ENCODE data around the gene EMX1.

The EMX1 gene

DNA sequence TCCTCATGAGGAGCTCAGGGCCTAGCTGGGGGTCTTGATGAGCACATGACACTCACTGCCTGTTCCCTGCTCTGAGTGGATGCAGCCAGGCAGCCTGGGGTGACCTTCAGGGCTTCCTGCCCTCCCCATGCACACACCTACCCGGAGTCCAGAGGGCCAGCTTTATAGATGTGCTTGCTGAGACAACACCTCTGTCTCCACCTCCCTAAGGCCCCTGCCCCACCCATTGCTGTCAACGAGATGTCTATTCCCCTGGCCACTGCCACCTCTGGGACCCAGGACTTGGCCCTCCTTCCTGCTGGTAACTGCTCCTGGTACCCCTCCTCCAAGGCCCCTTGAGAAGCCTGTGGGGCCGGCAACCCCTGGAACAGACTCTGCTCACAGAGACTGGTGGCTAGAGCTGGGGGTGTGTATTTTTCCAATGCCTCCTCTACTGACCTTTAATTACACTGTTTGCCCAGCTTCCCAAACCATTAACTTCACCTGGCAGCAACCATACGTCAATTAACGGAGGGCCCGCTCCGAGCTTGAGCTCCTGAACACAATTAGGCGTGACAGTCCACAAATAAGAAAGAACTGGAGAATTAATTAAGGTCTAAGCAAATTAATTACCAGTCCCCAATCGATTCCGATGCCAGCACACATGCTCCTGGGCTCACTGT lies 66.3 kb downstream of the EMX1 start:
- DNase-seq: no peak

DNA sequence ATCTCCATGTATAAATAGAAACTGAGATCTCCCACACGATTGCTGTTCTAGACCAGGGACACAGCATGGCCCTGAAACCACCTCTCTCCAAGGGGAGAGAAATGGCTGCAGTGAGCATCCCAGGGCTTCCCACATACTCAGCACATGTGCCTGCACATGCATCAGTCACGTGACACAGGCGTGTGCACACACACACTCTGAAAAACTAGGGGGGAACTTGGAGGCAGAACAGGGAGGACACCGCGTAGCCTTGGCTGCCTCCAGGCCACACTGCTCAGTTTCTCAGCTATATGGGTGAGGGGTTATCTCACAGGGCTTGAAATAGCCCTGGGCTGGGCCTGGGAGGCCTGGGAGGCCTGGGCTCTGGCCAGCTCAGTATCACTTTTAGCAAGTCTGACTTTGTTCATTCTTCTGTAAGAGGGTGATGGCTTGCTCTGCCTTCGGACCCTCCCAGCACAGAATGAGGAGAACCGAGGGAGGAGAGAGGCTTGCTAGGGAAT lies 66.9 kb downstream of the EMX1 start:
- no peak for DNase-seq
